Type B pancreatic cell (in vitro differentiated cells): ENCODE results near the gene TRIM42. TPM values are rescaled to one million over a fixed set of nuclear protein-coding genes. Genes with fewer than 3 reads are reported as not detected.
A peak's percentile ranks its signal among the peaks of the same experiment; 100 is the strongest.

Experiments used
- DNase-seq: peaks from one replicate; pipeline ENCODE4 v3.0.0; 2021; ENCODE audit warnings: mixed read lengths; ENCODE audit not compliant: unreplicated experiment; ENCODE audit errors: extremely low spot score
- H3K27ac Mint-ChIP-seq: 2 replicates; pipeline ENCODE4 v1.8.0; 2021; ENCODE audit warnings: mild to moderate bottlenecking, mixed read lengths
- H3K27me3 Mint-ChIP-seq: 2 replicates; pipeline ENCODE4 v1.8.0; 2021; ENCODE audit warnings: mixed read lengths
- H3K36me3 Mint-ChIP-seq: 2 replicates; pipeline ENCODE4 v1.8.0; 2021; ENCODE audit warnings: mixed read lengths
- H3K4me1 Mint-ChIP-seq: one replicate; pipeline ENCODE4 v1.8.0; 2021; ENCODE audit warnings: mixed read lengths; ENCODE audit not compliant: unreplicated experiment
- H3K4me3 Mint-ChIP-seq: 2 replicates; pipeline ENCODE4 v1.8.0; 2021; ENCODE audit warnings: mild to moderate bottlenecking, mixed read lengths
- H3K9me3 Mint-ChIP-seq: 2 replicates; pipeline ENCODE4 v1.8.0; 2021; ENCODE audit warnings: mixed read lengths
- CTCF ChIP-seq: fragments of 200-600 bp; sonication (generic); conservative IDR thresholded peaks from 2 replicates; pipeline ENCODE4 v1.5.0; 2021; ENCODE audit warnings: antibody characterized with exemption, mild to moderate bottlenecking
- total RNA-seq: library from RNA; stranded (reverse); gene quantifications from 2 replicates; pipeline ENCODE4 v1.2.1, GENCODE V29; 2021; ENCODE audit warnings: low replicate concordance

The TRIM42 gene
- total RNA-seq, 1 donor from 2014 or later: not detected

GRCh38 chr3:140709751-140710150 lies 31.9 kb downstream of the TRIM42 start:
- H3K4me3 Mint-ChIP-seq: no peak overlapping the region

GRCh38 chr3:140710711-140711389 lies 33.0 kb downstream of the TRIM42 start:
- Mint-ChIP-seq H3K27ac (no peak overlapping the region), H3K9me3 (no peaks in the 10 kb centered on the region), H3K4me1 (no peaks in the 10 kb centered on the region), H3K36me3 (no peaks in the 10 kb centered on the region), H3K4me3 (no peak overlapping the region), H3K27me3 (no peaks in the 10 kb centered on the region)
- no peak for TF ChIP-seq CTCF
- DNase-seq: no peak

More at GRCh38 chr3:140709751-140710150, 31.9 kb downstream of the TRIM42 start:
- Mint-ChIP-seq H3K9me3 (no peaks in the 10 kb centered on the region), H3K27ac (no peak overlapping the region), H3K4me1 (no peaks in the 10 kb centered on the region), H3K27me3 (no peaks in the 10 kb centered on the region), H3K36me3 (no peaks in the 10 kb centered on the region)
- no peak for DNase-seq
- no peak for TF ChIP-seq CTCF

GRCh38 chr3:140711390-140712035 lies 33.6 kb downstream of the TRIM42 start:
- DNase-seq: no peak
- Mint-ChIP-seq H3K27ac (no peak overlapping the region), H3K4me1 (no peaks in the 10 kb centered on the region), H3K36me3 (no peaks in the 10 kb centered on the region), H3K9me3 (no peaks in the 10 kb centered on the region), H3K4me3 (no peak overlapping the region), H3K27me3 (no peaks in the 10 kb centered on the region)
- no peak for TF ChIP-seq CTCF

- no peak overlapping the region for H3K27ac Mint-ChIP-seq
These were observed 34.4 kb downstream of the TRIM42 start for GRCh38 chr3:140712301-140712700.

GRCh38 chr3:140715035-140715434 lies 37.2 kb downstream of the TRIM42 start:
- Mint-ChIP-seq H3K27ac (peak overlapping the region; percentile 78), H3K4me1 (no peaks in the 10 kb centered on the region), H3K36me3 (no peaks in the 10 kb centered on the region), H3K4me3 (peak overlapping the region; percentile 24), H3K27me3 (no peaks in the 10 kb centered on the region), H3K9me3 (no peaks in the 10 kb centered on the region)
- TF ChIP-seq CTCF: no peak
- DNase-seq: no peak

More at GRCh38 chr3:140712301-140712700, 34.4 kb downstream of the TRIM42 start:
- H3K9me3 Mint-ChIP-seq: no peaks in the 10 kb centered on the region
- no peak for DNase-seq
- H3K4me1 Mint-ChIP-seq: no peaks in the 10 kb centered on the region
- H3K4me3 Mint-ChIP-seq: no peak overlapping the region
- no peaks in the 10 kb centered on the region for H3K27me3 Mint-ChIP-seq
- H3K36me3 Mint-ChIP-seq: no peaks in the 10 kb centered on the region
- no peak for TF ChIP-seq CTCF
